Measurements from ENCODE around the gene VWA8.

GRCh38 chr13:41644742-41645141 lies 316.2 kb downstream of the VWA8 start:
- TF ChIP-seq CTCF (IDR thresholded peaks at IDR 0.05) (no peak), POLR2AphosphoS5 (IDR thresholded peaks at IDR 0.05) (no peak)

All from breast epithelium (tissue), 3 donors.